Activated CD4-positive, alpha-beta T cell treated with anti-CD3 and anti-CD28 coated beads for 24 hours (primary cell): ENCODE data around the gene VPS35.

ENCODE experiments used
- DNase-seq, 2 donors: peaks; one replicate each; pipeline ENCODE4 v3.0.0-alpha.2; 2020; ENCODE audit warnings: low read depth in 2 of 2

Gene VPS35

DNA sequence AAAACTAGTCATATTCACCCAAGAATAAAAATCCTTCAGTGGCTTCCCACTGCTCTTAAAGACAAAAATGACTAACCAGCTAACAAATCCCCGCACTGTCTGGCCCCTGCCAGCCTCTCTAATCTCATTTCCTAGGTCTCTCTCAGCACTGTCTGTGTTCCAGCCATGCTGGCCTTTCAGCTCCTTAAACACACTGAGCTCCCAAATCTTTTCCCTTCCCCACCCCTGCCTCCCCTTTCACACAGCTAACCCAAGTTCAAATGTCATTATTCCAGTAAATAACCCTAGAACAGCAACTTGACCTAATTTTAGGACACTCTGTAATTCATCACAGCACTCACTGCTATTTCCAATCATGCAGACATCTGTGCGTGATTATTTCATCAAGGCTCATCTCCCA lies 75.6 kb downstream of the VPS35 start:
- DNase-seq = no peak

DNA sequence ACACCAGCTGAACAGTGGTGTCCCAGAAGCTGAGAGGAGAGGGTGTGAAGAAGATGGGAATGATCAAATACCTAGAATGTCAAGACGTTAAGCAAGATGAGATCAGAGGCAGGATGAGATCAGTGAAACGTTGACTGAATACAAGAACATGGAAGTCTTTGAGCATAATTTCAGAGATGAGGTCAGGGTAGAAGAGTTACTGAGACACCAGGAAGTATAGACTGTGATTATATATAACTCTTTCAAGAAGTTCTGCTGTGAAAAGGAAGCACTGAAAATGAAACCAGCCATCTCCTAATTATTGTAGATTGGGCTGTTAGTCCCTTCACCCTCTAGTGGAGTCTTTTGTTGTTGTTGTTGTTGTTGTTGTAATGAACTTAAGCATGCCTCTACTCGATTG lies 76.9 kb downstream of the VPS35 start:
- DNase-seq = no peak

DNA sequence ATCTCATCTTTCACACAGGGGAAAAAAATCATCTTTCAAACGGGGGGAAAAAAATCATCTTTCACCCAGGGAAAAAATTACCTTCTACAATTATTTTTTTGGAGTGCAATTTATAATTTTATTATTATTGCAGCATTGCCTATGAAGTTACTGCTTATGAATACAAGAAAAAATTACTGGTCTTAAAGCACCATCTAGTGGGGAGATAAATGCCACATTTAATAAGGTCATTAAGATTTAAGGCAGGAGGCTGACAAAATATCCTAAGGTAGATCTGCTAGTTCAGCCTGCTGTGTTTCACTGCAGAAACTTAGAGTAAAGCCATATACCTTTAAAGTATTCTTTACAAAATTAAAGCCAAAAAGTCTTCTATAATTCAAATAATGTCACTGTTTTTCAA lies 81.4 kb downstream of the VPS35 start:
- DNase-seq = no peak

DNA sequence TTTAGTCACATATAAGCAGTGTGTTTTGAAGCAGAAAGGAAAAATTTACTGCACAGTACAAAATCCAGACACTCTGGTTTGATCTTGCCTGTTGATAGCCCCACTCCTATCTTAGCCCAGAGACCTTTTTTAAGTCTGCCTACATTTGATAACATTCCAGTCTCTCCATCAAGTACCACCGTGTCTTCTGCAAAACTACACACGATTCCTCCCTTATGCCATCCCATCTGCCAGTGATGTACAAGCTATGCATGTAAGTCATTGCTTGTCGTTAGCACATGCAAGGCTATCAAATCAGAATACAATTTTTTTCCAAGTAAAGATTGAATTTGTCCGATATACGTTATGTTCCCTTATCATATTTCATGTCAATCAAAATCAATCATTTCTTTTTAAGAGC lies 82.7 kb downstream of the VPS35 start:
- DNase-seq = no peak
